GM21423 (cell line): ENCODE results near the gene PGM5.

Experiments
- ATAC-seq: cut with Tn5 transposase; IDR thresholded peaks from one replicate; pipeline ENCODE4 v1.9.1; 2021; ENCODE audit warnings: mild to moderate bottlenecking, moderate library complexity; ENCODE audit not compliant: unreplicated experiment

The PGM5 gene

DNA sequence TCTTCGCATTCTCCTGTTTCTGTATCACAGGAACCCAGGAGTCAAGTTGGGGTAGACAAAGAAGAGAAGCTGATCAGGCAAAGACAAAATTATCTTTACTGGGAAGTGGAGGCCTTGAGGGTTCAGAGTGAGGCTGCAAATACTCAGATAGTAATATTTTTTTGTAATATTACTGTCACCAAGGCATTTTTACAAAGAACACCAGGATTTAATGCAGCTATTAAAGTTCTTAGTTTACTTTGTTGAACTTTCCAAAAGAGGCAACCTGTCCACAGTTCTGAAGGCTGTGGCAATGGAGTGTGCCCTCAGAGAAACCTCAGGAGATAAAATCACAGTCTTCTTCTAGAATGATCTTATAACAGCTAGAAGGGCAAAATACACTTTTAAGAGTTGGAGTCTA lies 74.9 kb downstream of the PGM5 start:
- ATAC-seq, result no peak

DNA sequence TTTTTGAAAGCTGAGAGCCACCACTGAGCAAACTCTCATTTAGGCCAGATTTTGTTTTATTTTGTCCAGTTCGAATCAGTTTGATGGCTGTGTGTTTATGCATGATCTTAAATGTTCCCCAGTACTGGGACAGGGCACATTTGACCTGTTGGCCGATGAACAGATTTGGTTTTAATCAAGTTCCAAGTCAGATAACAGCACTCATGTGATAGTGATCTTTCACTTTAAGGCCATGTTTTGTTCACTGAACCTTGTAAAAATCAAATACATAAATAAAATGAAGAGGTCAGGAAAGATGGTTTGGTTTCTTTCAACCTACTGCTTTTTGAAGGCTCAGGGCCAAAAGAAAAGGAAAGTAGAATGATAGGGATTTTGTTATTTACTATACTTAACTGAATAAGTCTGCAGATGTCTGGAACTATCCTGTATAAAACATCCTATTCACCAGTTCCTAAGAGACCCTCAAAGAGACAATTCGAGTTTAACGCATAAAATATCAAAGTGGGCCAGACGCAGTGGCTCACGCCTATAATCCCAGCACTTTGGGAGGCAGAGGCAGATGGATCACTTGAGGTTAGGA lies 77.2 kb downstream of the PGM5 start:
- no peak for ATAC-seq

- no peak for ATAC-seq
These were observed 81.4 kb downstream of the PGM5 start for GRCh38 chr9:68437785-68438184.

- ATAC-seq, result no peak
These were observed 87.2 kb downstream of the PGM5 start for GRCh38 chr9:68443624-68444023.

DNA sequence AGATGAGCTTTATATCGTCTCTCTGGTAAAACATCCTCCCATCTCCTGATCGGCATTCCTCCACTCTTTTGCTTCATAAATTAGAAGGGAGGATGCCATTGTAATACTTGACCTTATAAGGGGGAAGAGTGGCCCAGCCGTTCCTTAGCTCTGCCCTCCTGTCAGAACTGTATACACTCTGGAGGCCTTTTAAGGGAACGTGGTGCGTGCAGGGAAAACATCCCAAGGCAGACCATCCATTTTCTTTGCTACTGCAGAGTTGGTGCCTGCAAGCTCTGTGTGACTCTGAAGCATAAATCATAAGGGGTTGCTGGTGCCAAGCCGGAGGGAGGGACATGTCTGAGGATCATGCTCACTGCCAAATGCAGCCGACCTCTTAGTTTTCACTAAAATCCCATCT lies 90.4 kb downstream of the PGM5 start:
- no peak for ATAC-seq

DNA sequence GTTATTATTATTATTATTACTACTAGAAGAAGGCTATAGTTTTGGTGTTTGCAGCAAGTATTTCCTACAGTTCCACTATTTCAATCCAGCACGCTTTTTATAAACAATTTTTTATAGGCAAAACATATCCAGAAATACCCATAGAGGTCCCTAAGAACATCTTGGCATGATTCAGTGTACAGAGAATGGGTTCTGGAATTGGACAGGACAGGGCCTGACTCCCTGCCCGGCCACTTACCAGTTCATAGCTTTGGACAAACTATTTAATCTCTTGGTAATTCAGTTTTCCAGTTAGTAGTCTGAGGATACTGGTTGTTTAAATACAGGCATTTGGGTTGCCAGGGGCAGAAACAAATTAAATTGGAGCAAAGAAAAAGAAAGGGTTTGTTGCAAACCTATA lies 91.2 kb downstream of the PGM5 start:
- ATAC-seq, result no peak

- no peak for ATAC-seq
These were observed 98.3 kb downstream of the PGM5 start for GRCh38 chr9:68454579-68455334.

DNA sequence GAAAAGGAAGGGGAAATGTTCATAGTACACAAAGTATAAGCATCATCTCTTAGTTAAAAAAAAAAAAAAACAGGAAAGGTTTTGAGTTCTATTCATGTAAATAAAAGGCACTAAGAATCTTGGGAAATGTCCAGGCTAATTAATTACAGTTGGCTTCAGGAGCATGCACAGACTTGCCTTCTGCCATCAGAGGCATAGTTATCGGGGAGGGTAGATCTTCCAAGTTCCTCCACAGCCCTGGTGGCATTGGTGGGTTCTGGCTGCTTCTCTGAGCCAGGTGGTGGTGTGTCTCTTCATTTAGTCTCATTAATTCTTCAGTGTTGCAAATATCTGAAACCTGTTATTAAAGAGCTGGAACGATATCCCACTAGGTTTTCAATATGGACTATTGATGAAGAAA lies 99.0 kb downstream of the PGM5 start:
- ATAC-seq, result no peak

GRCh38 chr9:68457803-68458202 lies 101.4 kb downstream of the PGM5 start:
- ATAC-seq, result no peak

GRCh38 chr9:68458918-68459317 lies 102.5 kb downstream of the PGM5 start:
- ATAC-seq, result no peak

GRCh38 chr9:68462105-68462775 lies 105.8 kb downstream of the PGM5 start:
- no peak for ATAC-seq

DNA sequence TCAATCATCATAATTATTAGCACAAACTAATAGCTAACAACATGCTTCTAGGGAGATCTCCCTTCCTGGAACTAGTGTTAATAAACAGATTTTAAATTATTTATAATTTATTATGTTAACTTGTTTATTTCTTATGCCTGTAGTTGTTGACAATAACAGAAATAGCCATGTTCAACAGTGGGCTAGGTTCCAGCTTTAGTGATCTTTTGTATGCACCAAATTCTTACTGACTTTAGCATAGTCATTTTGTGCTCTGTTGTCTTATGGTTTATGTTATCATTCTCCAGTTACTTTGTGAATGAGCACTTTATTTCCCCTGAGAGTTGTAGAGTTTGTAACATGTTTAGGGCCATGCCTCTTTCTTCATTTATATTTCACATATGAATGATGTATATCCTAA lies 113.7 kb downstream of the PGM5 start:
- ATAC-seq, result no peak

- no peak for ATAC-seq
These were observed 114.2 kb downstream of the PGM5 start for GRCh38 chr9:68470634-68471033.

GRCh38 chr9:68472119-68472518 lies 115.7 kb downstream of the PGM5 start:
- no peak for ATAC-seq

- ATAC-seq, result no peak
These were observed 117.4 kb downstream of the PGM5 start for GRCh38 chr9:68473790-68474189.

DNA sequence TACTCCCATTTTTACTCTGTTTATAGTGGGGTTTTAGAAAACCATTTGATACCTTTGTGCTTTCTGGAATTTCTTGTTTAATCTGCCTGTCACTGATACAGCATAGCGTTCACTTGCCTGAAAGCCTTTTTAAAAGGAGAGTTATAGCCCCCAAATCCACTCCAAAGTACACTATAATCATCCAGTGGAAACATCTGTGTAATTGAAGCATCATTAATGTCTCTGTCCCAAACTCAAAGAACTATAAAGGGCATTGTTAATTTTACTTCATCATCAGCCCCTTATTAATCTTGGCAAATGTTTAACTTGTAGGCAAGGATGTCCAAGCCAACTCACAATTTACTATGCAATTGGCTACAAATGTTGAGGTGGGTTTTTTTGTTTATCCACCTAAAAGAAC lies 120.0 kb downstream of the PGM5 start:
- no peak for ATAC-seq

DNA sequence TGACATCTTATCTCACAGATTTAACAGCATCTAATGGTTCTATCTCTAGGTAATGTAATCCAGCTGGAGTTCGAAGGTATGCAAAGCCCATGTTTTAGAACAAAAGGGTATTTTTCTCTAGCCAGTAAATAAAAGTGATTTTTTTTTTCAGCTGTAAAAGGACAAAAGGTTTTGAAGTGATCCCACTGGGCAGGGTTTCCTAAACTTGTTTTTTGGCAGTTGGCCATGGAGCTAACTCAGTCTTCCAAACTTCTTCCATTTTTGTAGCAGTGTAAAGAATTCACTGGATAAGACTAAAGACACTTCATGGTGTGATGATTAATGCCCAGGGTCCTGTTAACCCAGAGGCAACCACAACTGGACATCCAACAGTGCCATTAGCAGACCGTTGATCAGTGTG lies 120.4 kb downstream of the PGM5 start:
- no peak for ATAC-seq

DNA sequence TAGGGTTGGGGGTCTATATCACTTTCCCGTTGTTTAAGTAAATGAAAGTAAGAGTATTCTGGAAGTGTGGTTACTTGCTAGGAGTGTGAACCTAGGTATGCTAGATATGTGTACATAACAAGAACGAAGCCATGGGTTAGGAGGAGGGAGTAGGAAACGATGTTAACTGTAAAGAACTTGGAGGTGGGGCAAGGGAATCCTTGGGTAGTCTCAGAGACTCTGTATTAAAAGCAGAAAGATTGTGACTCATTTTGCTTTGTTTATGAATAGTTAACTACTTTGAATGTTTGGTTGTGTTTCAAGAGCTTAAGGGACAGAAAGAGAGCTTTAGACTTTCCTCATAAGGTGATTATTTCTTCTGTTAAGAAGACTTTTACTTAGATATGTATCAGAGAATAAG lies 124.4 kb downstream of the PGM5 start:
- ATAC-seq, result no peak

DNA sequence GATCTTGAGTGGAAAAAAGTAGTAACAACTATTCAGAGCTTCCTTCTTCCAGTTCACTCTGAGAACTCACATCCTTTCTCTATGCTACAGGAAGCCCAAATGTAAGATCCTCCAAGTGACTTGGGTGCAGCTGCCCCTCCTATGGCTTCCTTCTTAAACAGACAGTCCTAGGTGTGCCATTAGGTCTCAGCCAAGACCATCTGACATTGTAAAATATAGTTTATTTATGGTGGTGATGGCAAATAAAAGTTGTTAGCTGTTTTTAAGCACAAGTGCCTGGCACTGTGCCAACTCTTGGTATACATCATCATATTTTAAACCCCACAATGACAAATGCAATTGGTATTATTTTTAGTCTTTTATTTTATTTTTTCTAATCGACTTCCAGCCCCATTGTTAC lies 126.1 kb downstream of the PGM5 start:
- no peak for ATAC-seq

DNA sequence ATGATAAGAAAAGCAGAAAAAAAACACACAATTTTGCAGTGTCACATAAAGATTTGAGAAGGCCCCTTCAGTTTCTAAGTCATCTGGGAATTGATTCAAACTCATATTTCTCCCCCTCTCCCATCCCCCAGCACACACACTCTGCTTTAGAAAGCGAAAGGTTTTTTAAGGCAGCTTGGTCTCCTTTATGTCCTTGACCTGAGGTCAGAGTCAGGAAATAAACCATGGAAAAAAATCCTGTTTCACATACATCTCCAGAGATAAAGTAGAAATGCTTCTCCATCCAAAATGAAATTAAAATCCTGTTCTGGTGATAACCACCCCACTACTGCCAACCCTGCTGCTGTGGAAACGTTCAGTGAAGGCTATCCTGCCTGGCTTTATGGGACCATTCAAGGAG lies 131.7 kb downstream of the PGM5 start:
- ATAC-seq, result no peak

DNA sequence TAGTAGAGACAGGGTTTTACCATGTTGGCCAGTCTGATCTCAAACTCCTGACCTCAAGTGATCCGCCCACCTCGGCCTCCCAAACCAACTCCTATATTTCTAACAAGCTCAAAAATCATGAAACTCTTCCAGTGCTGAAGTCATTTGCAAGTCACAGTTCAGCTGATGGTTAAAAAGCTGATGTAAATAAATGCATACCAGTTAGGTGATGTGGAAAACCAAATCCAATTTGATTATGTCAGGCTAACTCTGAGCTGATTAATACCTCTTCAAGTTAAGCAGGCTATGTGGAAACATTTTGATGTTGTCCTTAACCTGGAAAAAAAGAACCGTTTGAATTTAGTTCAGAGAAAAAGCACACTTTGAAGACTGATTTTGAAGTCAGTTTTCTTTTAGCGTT lies 133.2 kb downstream of the PGM5 start:
- ATAC-seq, result no peak

GRCh38 chr9:68492806-68493205 lies 136.4 kb downstream of the PGM5 start:
- ATAC-seq, result no peak
